ENCODE data around the gene TPRG1.

DNA sequence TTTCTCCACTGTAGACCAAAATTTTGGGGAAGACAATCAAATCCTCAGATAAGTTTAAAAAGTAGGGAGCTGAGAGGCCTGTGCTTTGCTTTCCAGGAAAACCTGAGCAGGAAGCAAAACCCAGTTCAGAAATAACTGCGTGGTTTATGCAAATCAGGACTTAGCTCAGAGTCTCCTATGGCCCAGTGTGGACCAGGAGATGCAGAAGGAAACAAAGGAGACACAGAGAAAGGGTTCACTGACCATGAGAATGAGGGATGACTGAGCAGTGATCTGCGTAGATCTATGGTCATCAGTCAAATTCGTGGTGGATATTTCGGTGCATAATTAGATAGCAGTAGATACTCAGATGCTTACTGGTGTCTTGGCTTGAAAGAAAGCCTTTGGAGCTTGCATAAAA lies 196.6 kb downstream of the TPRG1 start:
- TF ChIP-seq CEBPB (IDR thresholded peaks at IDR 0.05; ENCODE audit: low read depth, low read length) (no peak), CHD1 (IDR thresholded peaks at IDR 0.05; ENCODE audit: low read depth, low read length) (no peak), MAZ (IDR thresholded peaks at IDR 0.05; ENCODE audit: borderline replicate concordance, low read depth, low read length) (no peak), POLR2A (IDR thresholded peaks at IDR 0.05; ENCODE audit: low read depth, low read length) (no peak), SMC3 (IDR thresholded peaks at IDR 0.05; ENCODE audit: low read depth, low read length) (no peak)
- TF ChIP-seq, protein P1, sequence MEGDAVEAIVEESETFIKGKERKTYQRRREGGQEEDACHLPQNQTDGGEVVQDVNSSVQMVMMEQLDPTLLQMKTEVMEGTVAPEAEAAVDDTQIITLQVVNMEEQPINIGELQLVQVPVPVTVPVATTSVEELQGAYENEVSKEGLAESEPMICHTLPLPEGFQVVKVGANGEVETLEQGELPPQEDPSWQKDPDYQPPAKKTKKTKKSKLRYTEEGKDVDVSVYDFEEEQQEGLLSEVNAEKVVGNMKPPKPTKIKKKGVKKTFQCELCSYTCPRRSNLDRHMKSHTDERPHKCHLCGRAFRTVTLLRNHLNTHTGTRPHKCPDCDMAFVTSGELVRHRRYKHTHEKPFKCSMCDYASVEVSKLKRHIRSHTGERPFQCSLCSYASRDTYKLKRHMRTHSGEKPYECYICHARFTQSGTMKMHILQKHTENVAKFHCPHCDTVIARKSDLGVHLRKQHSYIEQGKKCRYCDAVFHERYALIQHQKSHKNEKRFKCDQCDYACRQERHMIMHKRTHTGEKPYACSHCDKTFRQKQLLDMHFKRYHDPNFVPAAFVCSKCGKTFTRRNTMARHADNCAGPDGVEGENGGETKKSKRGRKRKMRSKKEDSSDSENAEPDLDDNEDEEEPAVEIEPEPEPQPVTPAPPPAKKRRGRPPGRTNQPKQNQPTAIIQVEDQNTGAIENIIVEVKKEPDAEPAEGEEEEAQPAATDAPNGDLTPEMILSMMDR (conservative IDR thresholded peaks at IDR 0.05; ENCODE audit: low read depth, low read length), result no peak
- TF ChIP-seq, protein P2, sequence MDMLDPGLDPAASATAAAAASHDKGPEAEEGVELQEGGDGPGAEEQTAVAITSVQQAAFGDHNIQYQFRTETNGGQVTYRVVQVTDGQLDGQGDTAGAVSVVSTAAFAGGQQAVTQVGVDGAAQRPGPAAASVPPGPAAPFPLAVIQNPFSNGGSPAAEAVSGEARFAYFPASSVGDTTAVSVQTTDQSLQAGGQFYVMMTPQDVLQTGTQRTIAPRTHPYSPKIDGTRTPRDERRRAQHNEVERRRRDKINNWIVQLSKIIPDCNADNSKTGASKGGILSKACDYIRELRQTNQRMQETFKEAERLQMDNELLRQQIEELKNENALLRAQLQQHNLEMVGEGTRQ (IDR thresholded peaks at IDR 0.05; ENCODE audit: low read depth, low read length), result no peak
